ENCODE results near the gene ZNF423. TPM values are rescaled to one million over a fixed set of nuclear protein-coding genes. Genes with fewer than 3 reads are reported as not detected.

ZNF423 gene
- polyA plus RNA-seq, 4 donors = 0.54 to 10.3 (median 2.9) TPM; not detected in 1

- H3K4me3 ChIP-seq (ENCODE audit: low read depth in 1 of 3, low read length in 3 of 3) = no peak overlapping the region
- WGBS, 3 donors = 91 to 96% (median 91%) methylated on average over 9 of the region's 9 CpGs
- no peaks in the 10 kb centered on the region for H3K27me3 ChIP-seq (ENCODE audit: control insufficient read depth in 3 of 3, insufficient read depth in 3 of 3, low read length in 3 of 3)
- no peaks in the 10 kb centered on the region for H3K4me1 ChIP-seq (ENCODE audit: control insufficient read depth in 3 of 3, insufficient read depth in 2 of 3, low read depth in 1 of 3, low read length in 2 of 3)
- H3K36me3 ChIP-seq (ENCODE audit: control insufficient read depth in 3 of 3, insufficient read depth in 2 of 3, low read depth in 1 of 3, low read length in 3 of 3) = peaks cover 0 to 7% (median 0%) of the 10 kb centered on the region in 3 donors
- no peaks in the 10 kb centered on the region for H3K9me3 ChIP-seq (ENCODE audit: control insufficient read depth in 2 of 2, insufficient read depth in 1 of 2, low read depth in 1 of 2, low read length in 1 of 2)
- FAIRE-seq = no peak
- H3K27ac ChIP-seq (ENCODE audit: low read depth in 1 of 3, low read length in 2 of 3) = no peak overlapping the region
- DNase-seq = no peak
Observed at GRCh38 chr16:49603956-49604355, 252.0 kb downstream of the ZNF423 start.

DNA sequence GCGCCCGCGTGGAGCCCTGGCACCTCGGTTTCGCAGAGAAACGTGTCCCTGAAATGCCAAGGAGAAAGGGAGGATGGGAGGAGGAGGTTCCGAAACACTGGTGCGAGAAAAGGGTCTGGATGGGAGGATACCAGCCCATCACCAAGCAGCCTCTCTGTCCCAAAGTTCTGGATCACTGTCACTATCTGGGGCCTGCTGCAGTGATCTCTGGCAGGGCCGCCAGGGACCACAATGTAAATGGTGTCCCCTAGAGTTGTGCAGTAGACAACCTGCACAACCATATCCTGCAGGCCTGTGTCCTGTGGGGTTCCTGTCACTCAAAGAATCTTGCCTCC is 253.0 kb downstream of the ZNF423 start:
- no peaks in the 10 kb centered on the region for H3K9me3 ChIP-seq (ENCODE audit: control insufficient read depth in 2 of 2, insufficient read depth in 1 of 2, low read depth in 1 of 2, low read length in 1 of 2)
- DNase-seq = no peak
- no peak overlapping the region for H3K4me3 ChIP-seq (ENCODE audit: low read depth in 1 of 3, low read length in 3 of 3)
- H3K4me1 ChIP-seq (ENCODE audit: control insufficient read depth in 3 of 3, insufficient read depth in 2 of 3, low read depth in 1 of 3, low read length in 2 of 3) = no peaks in the 10 kb centered on the region
- no peak for FAIRE-seq
- H3K27ac ChIP-seq (ENCODE audit: low read depth in 1 of 3, low read length in 2 of 3) = no peak overlapping the region
- WGBS, 3 donors = 90 to 91% (median 91%) methylated on average over 9 of the region's 9 CpGs
- H3K36me3 ChIP-seq (ENCODE audit: control insufficient read depth in 3 of 3, insufficient read depth in 2 of 3, low read depth in 1 of 3, low read length in 3 of 3) = peaks cover 0 to 7% (median 0%) of the 10 kb centered on the region in 3 donors
- H3K27me3 ChIP-seq (ENCODE audit: control insufficient read depth in 3 of 3, insufficient read depth in 3 of 3, low read length in 3 of 3) = no peaks in the 10 kb centered on the region

DNA sequence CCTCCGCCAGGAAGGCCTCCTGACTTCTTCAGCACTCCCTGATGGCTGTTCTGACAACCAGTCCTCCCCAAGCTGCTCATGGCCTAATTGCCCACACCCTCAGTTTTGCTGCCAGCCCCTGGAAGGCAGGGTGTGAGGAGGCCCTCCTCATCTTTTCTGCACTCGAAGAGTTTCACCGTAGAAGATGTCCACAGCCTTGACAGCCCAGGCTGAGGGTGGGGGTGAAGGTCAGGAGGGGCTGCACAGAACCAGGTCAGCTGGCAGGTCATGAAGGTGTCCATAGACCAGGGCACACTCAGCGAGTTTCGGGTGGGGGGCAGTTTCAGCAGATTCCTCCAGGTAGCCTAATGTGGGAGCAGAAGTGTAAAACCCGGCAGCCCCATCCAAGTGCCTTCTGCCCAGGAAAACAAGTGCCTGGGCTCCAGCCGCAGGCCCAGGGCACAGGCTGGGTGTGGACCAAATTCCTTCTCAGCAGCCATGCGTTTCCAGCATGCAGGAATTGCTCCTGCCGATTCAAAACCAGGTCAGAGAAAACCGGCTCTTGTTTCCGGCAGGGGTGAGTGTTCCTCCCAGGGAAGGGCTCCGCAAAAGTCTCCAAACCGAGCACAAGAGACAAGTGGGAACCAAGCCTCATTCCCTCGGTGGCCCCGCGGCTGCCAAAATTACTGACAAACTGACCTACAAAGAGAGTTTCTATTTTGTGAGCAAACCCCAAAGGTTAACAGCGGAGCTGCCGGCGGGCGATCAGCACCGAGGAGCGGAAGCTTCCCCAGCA is 253.5 kb downstream of the ZNF423 start:
- H3K36me3 ChIP-seq (ENCODE audit: control insufficient read depth in 3 of 3, insufficient read depth in 2 of 3, low read depth in 1 of 3, low read length in 3 of 3) = peaks cover 0 to 7% (median 0%) of the 10 kb centered on the region in 3 donors
- no peaks in the 10 kb centered on the region for H3K4me1 ChIP-seq (ENCODE audit: control insufficient read depth in 3 of 3, insufficient read depth in 2 of 3, low read depth in 1 of 3, low read length in 2 of 3)
- H3K4me3 ChIP-seq (ENCODE audit: low read depth in 1 of 3, low read length in 3 of 3) = no peak overlapping the region
- no peak for FAIRE-seq
- WGBS, 3 donors = 76 to 87% (median 80%) methylated on average over 22 of the region's 22 CpGs
- H3K9me3 ChIP-seq (ENCODE audit: control insufficient read depth in 2 of 2, insufficient read depth in 1 of 2, low read depth in 1 of 2, low read length in 1 of 2) = no peaks in the 10 kb centered on the region
- H3K27me3 ChIP-seq (ENCODE audit: control insufficient read depth in 3 of 3, insufficient read depth in 3 of 3, low read length in 3 of 3) = no peaks in the 10 kb centered on the region
- no peak for DNase-seq
- no peak overlapping the region for H3K27ac ChIP-seq (ENCODE audit: low read depth in 1 of 3, low read length in 2 of 3)

GRCh38 chr16:49601576-49601975 is 254.3 kb downstream of the ZNF423 start:
- FAIRE-seq (no peak), DNase-seq (no peak)
- Histone ChIP-seq H3K27me3 (ENCODE audit: control insufficient read depth in 3 of 3, insufficient read depth in 3 of 3, low read length in 3 of 3) (no peaks in the 10 kb centered on the region), H3K27ac (ENCODE audit: low read depth in 1 of 3, low read length in 2 of 3) (no peak overlapping the region), H3K36me3 (ENCODE audit: control insufficient read depth in 3 of 3, insufficient read depth in 2 of 3, low read depth in 1 of 3, low read length in 3 of 3) (peaks cover 0 to 7% (median 0%) of the 10 kb centered on the region in 3 donors), H3K4me3 (ENCODE audit: low read depth in 1 of 3, low read length in 3 of 3) (no peak overlapping the region), H3K9me3 (ENCODE audit: control insufficient read depth in 2 of 2, insufficient read depth in 1 of 2, low read depth in 1 of 2, low read length in 1 of 2) (no peaks in the 10 kb centered on the region), H3K4me1 (ENCODE audit: control insufficient read depth in 3 of 3, insufficient read depth in 2 of 3, low read depth in 1 of 3, low read length in 2 of 3) (no peaks in the 10 kb centered on the region)
- WGBS, 3 donors = 66 to 79% (median 75%) methylated on average over 6 of the region's 6 CpGs

- no peaks in the 10 kb centered on the region for H3K27me3 ChIP-seq (ENCODE audit: control insufficient read depth in 3 of 3, insufficient read depth in 3 of 3, low read length in 3 of 3)
- H3K36me3 ChIP-seq (ENCODE audit: control insufficient read depth in 3 of 3, insufficient read depth in 2 of 3, low read depth in 1 of 3, low read length in 3 of 3) = peaks cover 0 to 7% (median 0%) of the 10 kb centered on the region in 3 donors
- H3K4me1 ChIP-seq (ENCODE audit: control insufficient read depth in 3 of 3, insufficient read depth in 2 of 3, low read depth in 1 of 3, low read length in 2 of 3) = no peaks in the 10 kb centered on the region
- no peaks in the 10 kb centered on the region for H3K9me3 ChIP-seq (ENCODE audit: control insufficient read depth in 2 of 2, insufficient read depth in 1 of 2, low read depth in 1 of 2, low read length in 1 of 2)
- 89 to 95% (median 92%) methylated on average over 8 of the region's 8 CpGs for WGBS, 3 donors
- no peak overlapping the region for H3K4me3 ChIP-seq (ENCODE audit: low read depth in 1 of 3, low read length in 3 of 3)
- H3K27ac ChIP-seq (ENCODE audit: low read depth in 1 of 3, low read length in 2 of 3) = no peak overlapping the region
- DNase-seq (no peak), FAIRE-seq (no peak)
Observed at GRCh38 chr16:49600976-49601375, 254.9 kb downstream of the ZNF423 start.

DNA sequence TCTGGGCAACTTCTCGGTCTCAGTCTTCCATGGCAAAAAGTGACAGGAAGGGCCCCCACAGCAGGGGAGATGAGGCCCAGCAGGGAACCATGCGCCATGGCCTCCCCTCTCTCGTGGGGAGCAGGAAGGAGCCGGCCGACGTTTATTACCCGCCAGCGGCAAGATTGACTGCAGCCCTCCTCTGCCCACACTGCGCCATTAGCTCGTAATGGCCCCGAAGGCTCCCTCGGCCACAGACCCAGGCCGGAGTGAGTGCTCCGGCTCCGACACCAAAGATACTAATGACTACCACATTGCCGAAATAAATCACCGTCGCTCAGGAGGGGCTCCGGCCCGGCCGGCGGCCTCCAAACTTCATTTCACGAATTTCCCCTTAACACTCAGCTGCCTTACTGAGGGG is 255.4 kb downstream of the ZNF423 start:
- WGBS, 3 donors = 90 to 92% (median 91%) methylated on average over 21 to 23 of the region's 23 CpGs
- H3K36me3 ChIP-seq (ENCODE audit: control insufficient read depth in 3 of 3, insufficient read depth in 2 of 3, low read depth in 1 of 3, low read length in 3 of 3) = peaks cover 0 to 7% (median 0%) of the 10 kb centered on the region in 3 donors
- H3K27ac ChIP-seq (ENCODE audit: low read depth in 1 of 3, low read length in 2 of 3) = no peak overlapping the region
- no peaks in the 10 kb centered on the region for H3K9me3 ChIP-seq (ENCODE audit: control insufficient read depth in 2 of 2, insufficient read depth in 1 of 2, low read depth in 1 of 2, low read length in 1 of 2)
- H3K4me1 ChIP-seq (ENCODE audit: control insufficient read depth in 3 of 3, insufficient read depth in 2 of 3, low read depth in 1 of 3, low read length in 2 of 3) = no peaks in the 10 kb centered on the region
- DNase-seq (no peak), FAIRE-seq (no peak)
- H3K4me3 ChIP-seq (ENCODE audit: low read depth in 1 of 3, low read length in 3 of 3) = no peak overlapping the region
- H3K27me3 ChIP-seq (ENCODE audit: control insufficient read depth in 3 of 3, insufficient read depth in 3 of 3, low read length in 3 of 3) = no peaks in the 10 kb centered on the region

GRCh38 chr16:49599704-49600103 is 256.2 kb downstream of the ZNF423 start:
- WGBS, 3 donors = 63 to 85% (median 72%) methylated on average over 8 of the region's 8 CpGs
- FAIRE-seq = no peak
- Histone ChIP-seq H3K4me3 (ENCODE audit: low read depth in 1 of 3, low read length in 3 of 3) (no peak overlapping the region), H3K9me3 (ENCODE audit: control insufficient read depth in 2 of 2, insufficient read depth in 1 of 2, low read depth in 1 of 2, low read length in 1 of 2) (no peaks in the 10 kb centered on the region), H3K27me3 (ENCODE audit: control insufficient read depth in 3 of 3, insufficient read depth in 3 of 3, low read length in 3 of 3) (no peaks in the 10 kb centered on the region), H3K27ac (ENCODE audit: low read depth in 1 of 3, low read length in 2 of 3) (no peak overlapping the region), H3K36me3 (ENCODE audit: control insufficient read depth in 3 of 3, insufficient read depth in 2 of 3, low read depth in 1 of 3, low read length in 3 of 3) (peaks cover 0 to 7% (median 0%) of the 10 kb centered on the region in 3 donors), H3K4me1 (ENCODE audit: control insufficient read depth in 3 of 3, insufficient read depth in 2 of 3, low read depth in 1 of 3, low read length in 2 of 3) (no peaks in the 10 kb centered on the region)
- DNase-seq = no peak

GRCh38 chr16:49599281-49599680 is 256.6 kb downstream of the ZNF423 start:
- Histone ChIP-seq H3K36me3 (ENCODE audit: control insufficient read depth in 3 of 3, insufficient read depth in 2 of 3, low read depth in 1 of 3, low read length in 3 of 3) (peaks cover 0 to 7% (median 0%) of the 10 kb centered on the region in 3 donors), H3K9me3 (ENCODE audit: control insufficient read depth in 2 of 2, insufficient read depth in 1 of 2, low read depth in 1 of 2, low read length in 1 of 2) (no peaks in the 10 kb centered on the region), H3K4me3 (ENCODE audit: low read depth in 1 of 3, low read length in 3 of 3) (no peak overlapping the region), H3K27me3 (ENCODE audit: control insufficient read depth in 3 of 3, insufficient read depth in 3 of 3, low read length in 3 of 3) (no peaks in the 10 kb centered on the region), H3K4me1 (ENCODE audit: control insufficient read depth in 3 of 3, insufficient read depth in 2 of 3, low read depth in 1 of 3, low read length in 2 of 3) (no peaks in the 10 kb centered on the region), H3K27ac (ENCODE audit: low read depth in 1 of 3, low read length in 2 of 3) (no peak overlapping the region)
- FAIRE-seq (no peak), DNase-seq (no peak)
- 95 to 100% (median 97%) methylated on average over 2 of the region's 2 CpGs for WGBS, 3 donors

Measured in small intestine (tissue), 7 donors.